HG02885 (cell line): ENCODE measurements around the gene PAN3.

Experiments used
- ATAC-seq: cut with Tn5 transposase; IDR thresholded peaks from one replicate; pipeline ENCODE4 v1.9.1; 2021; ENCODE audit warnings: mild to moderate bottlenecking; ENCODE audit not compliant: unreplicated experiment, poor library complexity

PAN3 gene

DNA sequence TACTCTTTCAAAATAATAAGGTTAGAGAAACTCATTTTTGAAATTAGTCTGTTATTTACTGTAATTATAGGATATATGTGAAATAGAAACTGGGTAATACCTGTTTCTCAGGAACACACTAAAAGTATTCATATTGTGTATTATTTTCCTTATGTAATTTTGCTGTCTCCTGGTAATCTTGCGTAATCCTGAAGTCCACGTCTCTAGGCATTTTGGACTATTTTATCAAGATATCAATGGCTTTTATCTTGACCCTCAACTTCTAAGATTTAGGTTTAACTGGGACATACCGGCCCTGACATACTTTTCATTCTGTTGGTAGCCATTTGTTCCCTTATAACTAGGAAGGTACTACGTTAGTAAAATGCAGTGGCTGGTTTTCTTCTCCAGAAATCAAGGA lies 80.3 kb downstream of the PAN3 start:
- ATAC-seq, result no peak

DNA sequence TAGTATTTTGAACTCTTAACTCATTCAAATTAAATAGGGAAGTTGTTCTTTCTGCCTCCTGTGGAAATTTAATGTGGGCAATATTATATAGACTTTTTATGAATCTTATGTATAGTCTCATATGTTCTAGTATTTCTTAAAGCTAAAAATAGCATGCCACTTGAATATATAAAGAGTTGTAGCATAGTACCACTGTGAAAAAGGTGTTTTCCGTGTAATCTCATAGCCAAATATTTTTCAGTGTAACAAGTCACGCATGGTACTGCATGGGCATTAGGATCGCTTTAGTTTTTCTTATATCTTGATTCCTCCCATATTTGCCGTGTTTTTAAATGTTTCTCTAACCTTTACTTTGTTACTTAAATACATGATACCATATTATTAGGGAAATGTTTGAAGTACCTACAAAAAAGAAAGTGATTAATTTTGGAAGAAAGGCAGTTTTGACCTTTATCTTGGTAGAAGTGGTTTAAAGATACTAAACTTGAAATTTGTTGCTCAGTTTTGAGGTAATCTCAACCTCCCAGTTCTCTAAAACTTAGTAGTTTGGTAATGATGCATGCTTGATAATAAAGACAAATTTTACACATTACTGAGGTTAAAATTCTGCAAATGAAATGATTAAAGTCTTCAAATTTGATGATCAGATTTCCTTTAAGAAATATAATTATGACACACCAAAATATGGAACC lies 81.2 kb downstream of the PAN3 start:
- ATAC-seq, result no peak

DNA sequence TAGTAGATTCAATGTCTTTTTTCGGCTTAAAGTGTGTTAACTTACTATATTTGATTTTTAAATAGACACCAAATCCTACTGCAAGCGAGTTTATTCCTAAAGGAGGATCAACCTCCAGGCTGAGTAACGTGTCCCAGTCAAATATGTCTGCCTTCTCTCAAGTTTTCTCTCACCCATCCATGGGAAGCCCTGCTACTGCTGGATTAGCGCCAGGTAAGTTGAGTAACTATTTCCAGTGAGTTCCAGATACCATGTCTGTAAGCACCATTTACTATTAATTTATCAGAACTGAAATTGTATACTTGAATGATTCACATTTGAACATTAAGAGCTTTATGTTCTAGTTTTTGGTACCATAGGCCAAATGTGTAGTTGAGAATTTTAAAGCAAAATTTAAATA lies 81.8 kb downstream of the PAN3 start:
- no peak for ATAC-seq

DNA sequence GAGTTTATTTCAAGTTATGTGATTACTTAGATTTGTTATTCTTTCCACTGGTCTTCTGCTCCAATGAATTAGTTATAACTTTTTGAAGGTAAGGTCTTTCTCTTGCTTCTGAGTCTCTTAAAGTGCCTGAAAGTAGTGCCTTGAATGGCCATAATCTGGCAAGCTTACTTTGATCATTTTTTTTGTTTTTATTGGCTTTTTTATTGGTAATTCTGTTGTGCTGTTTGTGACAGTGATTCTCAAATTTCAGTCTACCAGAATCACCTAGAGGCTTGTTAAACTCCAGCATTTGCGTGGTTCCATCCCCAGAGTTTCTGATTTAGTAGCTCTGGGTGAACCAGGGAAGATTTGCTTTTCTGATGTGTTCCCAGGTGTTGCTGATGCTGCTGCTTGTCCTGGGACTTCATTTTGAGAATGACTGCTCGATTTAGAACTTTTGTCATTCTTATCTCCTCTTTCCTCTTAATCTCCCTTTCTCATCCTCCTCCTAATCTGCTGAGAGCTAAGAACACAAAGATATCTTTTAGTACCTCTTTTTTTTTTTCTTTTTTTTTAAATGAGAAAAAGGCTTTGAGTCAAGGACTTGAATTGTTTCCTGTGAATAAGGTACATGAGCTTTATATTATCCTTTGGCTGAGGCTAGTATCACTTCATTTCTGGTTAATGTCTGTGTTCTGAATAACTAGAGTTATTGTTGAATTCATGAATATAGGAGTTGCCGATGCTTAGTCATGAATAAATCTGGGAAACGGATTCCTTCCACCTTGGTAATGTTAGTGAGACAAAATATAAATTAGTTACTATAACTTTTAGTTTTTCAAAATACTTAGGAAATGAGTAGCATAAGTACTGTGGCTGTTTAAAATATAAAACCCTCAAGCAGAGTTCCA lies 91.4 kb downstream of the PAN3 start:
- ATAC-seq, result no peak

DNA sequence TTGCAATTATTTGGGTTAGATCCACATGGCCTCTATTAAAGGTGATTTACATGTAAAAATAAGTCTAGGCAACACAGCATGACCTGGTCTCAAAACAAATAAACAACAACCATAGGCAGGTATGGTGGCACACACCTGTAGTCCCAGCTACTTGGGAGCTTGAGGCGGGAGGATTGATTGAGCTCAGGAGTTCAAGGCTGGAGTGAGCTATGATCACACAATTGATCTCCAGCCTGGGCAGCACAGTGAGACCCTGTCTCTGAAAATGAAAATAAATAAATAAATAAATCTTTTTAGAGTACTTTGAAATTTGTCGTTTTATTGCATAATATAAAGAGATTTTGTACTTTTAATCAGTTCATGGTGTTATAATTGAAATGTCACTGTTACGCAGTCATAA lies 93.3 kb downstream of the PAN3 start:
- no peak for ATAC-seq

DNA sequence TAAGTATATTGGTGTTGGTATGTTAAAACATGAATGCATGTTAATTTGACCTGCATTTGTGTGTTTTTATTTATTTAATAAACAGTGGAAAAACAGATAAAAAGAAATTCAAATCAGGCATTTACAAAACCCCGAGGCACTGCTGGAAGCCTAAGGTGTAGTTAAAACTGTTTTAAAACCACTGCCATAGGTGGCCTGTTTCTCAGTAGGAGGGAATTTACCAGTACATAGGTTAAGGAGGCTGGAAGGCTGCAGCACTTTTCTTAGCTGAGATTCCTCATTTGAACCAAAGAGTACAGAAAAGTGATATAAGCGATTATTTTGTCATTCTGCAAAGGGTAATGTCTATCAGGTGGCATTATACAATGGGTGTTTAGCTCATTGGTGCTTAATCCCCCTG lies 99.6 kb downstream of the PAN3 start:
- ATAC-seq, result no peak

DNA sequence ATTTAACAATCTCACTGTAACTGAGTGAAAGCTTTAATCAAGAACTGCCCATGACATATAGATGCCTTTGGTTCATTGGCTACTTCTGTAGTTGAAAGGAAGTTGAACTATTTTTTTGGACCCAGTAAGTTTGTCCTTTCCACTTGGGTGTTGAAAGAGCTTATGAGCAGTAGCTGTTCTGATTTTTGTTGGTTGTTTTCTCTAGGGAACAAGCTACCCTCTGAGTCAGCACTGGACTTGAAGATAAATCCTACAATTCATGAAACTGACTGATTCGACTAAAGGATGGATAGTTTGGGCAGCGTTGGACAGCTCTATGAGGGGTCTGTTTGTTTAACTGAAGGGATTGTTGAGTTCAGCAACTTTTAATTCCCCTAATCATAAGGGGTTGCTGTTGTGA lies 101.0 kb downstream of the PAN3 start:
- ATAC-seq, result no peak

DNA sequence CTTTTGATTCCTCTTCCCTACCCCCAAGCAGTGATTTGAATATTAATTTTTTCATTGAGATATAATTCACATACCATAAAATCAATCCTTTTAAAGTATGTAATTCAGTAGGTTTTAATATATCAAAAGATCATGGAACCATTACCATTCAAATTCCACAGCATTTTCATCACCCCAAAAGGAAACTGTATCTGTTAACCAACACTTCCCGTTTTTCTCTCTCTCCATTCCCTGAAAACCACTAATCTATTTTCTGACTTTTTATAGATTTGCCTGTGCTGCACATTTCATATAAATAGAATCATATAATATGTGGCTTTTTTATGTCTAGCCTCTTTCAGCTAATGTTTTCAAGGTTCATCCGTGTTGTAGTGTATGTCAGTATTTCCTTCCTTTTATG lies 107.1 kb downstream of the PAN3 start:
- ATAC-seq, result no peak

DNA sequence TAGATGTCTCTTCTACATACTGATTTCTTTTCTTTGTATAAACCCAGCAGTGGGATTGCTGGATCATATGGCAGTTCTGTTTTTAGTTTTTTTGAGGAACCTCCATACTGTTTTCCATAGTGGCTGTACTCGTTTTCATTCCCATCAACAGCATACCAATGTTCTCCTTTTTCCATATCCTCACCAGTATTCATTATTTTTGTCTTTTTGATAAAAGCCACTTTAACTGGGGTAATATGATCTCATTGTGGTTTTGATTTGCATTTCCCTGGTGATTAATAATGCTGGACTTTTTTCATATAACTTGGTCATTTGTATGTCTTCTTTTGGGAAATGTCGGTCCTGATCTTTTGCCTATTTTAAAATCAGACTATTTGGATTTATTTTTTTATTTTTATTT lies 108.5 kb downstream of the PAN3 start:
- no peak for ATAC-seq

DNA sequence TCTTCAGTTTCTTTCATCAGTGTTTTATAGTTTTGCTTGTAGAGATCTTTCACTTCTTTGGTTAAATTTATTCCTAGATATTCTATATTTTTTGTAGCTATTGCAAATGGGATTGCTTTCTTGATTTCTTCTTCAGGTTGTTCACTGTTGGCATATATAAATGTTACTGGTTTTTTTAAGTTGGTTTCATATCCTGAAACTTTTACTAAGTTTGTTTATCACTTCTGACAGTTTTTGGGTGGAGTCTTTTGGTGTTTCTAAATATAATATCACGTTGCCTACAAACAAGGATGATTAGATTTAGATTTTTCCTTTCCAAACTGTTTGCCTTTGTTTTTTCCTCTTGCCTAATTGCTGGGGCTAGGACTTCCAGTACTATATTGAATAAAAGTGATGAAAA lies 109.7 kb downstream of the PAN3 start:
- ATAC-seq, result no peak

DNA sequence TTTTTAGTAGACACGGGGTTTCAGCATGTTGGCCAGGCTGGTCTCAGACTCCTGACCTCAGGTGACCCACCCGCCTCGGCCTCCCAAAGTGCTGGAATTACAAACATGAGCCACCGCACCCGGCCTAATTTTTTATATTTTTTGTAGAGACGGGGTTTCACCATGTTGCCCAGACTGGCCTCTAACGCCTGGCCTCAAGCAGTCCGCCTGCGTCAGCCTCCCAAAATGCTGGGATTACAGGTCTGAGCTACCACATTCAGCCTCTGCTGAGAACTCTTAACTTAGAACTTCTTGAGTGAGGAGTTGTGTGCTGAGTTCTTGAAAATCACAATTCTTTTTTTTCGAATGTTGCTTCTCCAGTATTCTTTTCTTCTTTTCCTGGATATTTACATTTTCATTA lies 112.2 kb downstream of the PAN3 start:
- ATAC-seq, result no peak

DNA sequence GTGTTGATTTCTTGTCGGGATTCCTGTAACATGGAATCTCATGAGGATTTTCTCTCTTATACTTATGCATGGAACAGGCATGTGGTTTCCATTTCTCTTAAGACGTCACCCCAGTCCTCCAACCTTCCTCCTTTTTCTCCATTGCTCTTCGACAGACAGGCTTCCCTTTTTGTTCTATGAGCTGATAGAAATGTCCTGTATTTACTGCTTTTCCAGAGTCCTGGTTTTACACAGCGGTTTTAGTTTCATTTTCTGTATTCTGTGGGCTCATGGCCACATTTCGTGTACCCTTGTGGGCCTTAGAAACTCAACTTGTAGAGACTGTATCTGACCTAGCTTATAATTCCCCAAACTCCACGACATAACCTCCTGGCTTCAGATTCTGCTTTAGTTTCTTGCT lies 113.1 kb downstream of the PAN3 start:
- no peak for ATAC-seq

DNA sequence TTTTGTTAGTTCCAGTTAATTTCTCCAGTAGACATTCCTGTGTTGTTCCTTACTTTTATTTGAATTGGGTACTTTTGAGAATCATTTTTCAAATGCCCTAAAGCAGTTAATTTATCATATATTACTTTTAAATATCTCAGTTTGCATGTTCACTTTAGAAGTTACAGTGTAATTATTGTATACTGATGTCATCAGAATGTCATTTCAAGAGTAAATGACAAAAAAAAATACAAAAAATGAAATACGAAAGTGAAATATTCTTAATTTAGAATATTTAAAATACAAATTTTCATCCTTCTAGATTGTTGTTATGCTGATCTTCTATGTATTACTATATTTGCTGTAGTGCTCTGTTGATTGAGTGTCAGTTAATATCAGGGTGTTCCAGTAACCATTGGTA lies 114.2 kb downstream of the PAN3 start:
- no peak for ATAC-seq

DNA sequence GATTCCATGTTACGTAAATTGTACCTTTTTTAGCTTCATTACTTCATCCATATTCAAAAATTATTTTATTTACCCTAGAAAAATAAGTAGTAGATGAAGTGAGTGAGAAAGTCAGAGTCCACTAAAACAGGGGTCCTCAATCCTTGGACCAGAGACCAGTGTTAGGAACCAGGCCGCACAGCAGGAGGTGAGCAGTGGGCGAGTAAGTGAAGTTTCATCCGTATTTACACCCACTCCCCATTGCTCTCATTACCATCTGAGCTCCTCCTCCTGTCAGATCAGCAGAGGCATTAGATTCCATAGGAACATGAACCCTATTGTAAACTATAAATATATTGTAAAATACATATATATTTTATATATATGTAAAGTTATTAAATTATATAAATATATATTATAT lies 119.0 kb downstream of the PAN3 start:
- ATAC-seq, result no peak

DNA sequence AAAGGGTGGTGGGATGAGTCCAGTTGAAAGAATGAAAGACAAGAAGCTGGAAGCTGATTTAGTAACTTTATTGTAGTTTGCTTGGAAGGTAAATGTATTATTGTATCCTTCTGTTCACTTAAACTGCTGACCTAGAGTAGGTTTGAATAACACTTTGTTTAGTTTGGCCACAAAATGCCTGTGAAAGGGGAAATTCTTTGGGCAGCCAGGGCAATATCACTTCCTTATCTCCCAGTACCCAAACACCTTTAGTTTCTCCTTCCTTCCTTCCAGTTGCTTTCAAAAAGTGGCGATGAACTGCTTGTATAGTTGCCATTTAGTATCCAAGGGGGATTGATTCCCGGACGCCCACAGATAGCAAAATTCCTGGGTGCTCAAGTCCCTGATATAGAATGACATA lies 120.1 kb downstream of the PAN3 start:
- no peak for ATAC-seq

DNA sequence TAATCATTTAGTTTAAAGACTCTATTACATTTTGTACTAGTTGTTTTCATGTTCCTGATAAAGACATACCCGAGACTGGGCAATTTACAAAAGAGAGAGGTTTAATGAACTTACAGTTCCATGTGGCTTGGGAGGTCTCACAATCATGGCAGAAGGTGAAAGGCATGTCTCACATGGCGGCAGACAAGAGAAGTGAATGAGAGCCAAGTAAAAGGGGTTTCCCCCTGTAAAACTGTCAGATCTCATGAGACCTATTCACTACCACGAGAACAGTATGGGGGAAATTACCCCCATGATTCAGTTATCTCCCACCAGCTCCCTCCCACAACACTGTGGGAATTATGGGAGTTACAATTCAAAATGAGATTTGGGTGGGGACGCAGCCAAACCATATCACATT lies 129.2 kb downstream of the PAN3 start:
- ATAC-seq, result no peak

DNA sequence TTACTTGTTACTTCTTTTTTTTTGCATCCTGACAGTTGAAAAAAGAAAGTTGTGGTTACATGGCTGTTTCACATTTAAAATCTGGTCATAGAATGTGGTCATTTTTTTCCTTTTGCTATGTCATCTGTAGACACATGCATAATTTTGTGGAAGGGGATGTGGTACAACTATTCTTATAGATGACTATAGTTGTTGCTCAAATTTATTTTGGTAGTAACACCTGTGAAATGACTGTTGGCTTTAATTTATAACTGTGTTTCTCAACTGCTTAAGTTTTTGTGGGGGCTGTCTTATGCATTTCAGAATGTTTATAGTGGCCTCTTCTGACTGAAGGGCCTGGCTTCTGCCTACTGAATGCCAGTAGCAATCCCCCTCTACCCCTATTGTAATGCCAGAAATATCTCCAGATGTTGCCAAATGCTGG lies 130.5 kb downstream of the PAN3 start:
- ATAC-seq, result peak; percentile 97

DNA sequence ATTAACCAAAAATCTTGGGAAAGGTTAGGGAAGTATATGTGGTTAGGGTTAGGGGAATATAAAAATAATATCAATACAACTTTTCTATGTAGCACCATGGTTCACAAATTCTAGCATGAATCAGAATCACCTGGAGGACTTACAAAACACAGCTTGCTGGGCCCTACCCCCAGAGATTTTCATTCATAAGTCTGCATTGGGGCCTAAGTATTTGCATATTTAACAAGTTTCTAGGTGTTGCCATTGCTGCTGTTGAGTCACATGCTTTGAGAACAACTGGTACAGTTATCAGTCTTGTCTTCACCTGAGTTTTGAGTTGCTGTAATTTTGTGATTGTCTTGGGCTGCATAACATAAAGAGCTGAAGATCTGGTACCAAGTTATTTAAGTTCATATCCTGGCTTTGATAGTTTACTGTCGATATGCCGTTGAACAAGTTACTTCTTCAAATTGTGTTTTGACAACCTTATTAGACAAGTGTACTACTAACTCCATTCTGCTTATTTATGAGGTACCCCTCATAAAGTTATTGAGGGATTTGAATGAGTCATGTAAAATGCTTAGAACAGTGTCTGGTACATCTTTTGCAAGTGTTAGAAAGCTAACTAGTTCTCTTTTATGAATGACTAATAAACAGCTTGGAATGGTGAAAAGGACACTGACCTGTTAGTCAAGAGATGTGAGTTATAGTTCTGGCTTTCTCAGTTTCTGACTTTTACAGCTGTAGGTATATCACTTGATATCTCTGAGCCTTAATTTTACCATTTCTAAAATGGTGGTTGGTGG lies 132.9 kb downstream of the PAN3 start:
- ATAC-seq, result no peak

DNA sequence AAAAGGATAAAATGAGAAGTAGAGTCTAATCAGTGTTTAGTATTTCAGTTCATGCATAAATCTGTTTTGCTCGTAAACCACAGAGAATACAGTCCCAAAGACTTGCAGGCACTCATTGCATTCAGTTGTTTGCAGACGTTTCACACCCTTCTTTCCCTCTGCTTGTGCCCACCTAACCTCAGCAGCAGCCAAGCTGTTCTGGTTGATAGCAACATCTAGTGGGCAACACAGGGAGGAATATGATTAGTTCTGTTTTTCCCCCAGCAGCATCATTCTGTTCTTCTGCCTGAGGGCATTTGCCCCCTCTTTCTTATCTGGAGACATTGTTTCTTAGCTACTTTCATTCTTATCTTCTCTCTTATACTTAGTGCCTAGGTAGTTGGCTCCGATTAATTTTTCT lies 135.6 kb downstream of the PAN3 start:
- no peak for ATAC-seq

DNA sequence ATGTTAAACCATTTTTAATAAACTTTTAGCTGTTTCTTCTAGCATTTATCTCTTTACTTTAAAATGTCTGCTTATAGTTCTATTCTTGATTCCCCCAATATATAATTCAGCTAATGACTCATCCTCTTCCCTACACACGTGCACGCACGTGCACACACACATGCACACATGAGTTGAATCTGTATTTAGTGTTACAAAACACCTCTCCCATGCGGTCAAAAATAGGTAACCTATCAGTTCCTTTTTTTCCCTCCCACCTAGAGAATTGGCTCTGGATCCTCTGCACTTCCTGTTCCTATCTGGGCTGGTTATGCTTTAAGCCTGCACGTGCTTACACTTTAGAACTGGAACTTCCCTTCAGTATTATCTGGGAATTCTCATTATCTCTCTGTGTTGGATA lies 144.1 kb downstream of the PAN3 start:
- ATAC-seq, result no peak

DNA sequence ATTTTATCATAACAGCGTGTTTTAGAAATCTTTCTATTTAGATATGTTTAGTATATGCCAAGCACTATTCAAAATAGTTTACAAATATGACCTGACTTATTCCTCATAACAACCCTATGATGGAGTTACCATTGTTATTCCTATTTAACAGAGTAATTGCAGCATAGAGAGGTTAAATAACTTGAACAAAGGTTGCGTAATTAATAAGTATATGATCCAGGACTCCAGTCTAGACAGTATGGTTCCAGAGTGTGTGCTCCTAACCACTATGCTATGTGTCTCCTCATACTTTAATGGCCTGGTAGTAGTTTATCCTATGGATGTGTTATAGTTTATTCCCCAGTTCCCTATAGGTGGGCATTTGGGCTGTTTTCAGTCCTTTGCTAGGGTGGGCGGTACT lies 145.3 kb downstream of the PAN3 start:
- no peak for ATAC-seq
